IMR-90 (cell line): ENCODE data around the gene CLDN15. TPM values are rescaled to one million over a fixed set of nuclear protein-coding genes. Genes with fewer than 3 reads are reported as not detected.
A peak's percentile ranks its signal among the peaks of the same experiment; 100 is the strongest.

Experiments used
- ATAC-seq: fragments of 200-7000 bp; cut with Tn5 transposase; 2 replicates; pipeline ENCODE4 v1.9.1; 2020; ENCODE audit warnings: low read depth, mild to moderate bottlenecking, moderate library complexity
- BruUV-seq: library from RNA; stranded (reverse); fragments of 400-500 nt; replicated peaks from 2 replicates; lab custom pipeline; 2021; lab: Mats Ljungman, UMichigan
- CTCF ChIA-PET: fragments of 300-600 bp; formaldehyde crosslinking; extraction: SDS; loops from one replicate; lab custom pipeline; 2021; ENCODE audit warnings: antibody characterized with exemption; lab: Yijun Ruan, JAX
- POLR2A ChIA-PET: fragments of 300-600 bp; sonication (Branson Sonifier 250); formaldehyde crosslinking; loops from one replicate; lab custom pipeline; 2022; ENCODE audit warnings: antibody characterized with exemption; ENCODE audit not compliant: unreplicated experiment; lab: Charles Lee
- DNase-seq: peaks from one replicate; pipeline ENCODE4 v3.0.0; 2013
- H2AFZ ChIP-seq: replicated peaks from 2 replicates; pipeline ENCODE3; 2013; ENCODE audit warnings: low read length, mild to moderate bottlenecking; ENCODE audit not compliant: poor library complexity
- H2AK5ac ChIP-seq: 2 replicates; pipeline ENCODE4 v1.6.1; 2013; ENCODE audit warnings: low read depth, low read length, inconsistent platforms
- H2AK9ac ChIP-seq: replicated peaks from 2 replicates; pipeline ENCODE3; 2013; ENCODE audit warnings: mild to moderate bottlenecking, low read depth, low read length, moderate library complexity; ENCODE audit not compliant: poor library complexity
- H2BK120ac ChIP-seq: 2 replicates; pipeline ENCODE4 v1.6.1; 2013; ENCODE audit warnings: low read depth, low read length, inconsistent platforms
- H2BK15ac ChIP-seq: 3 replicates; pipeline ENCODE4 v1.6.1; 2013; ENCODE audit warnings: low read depth, low read length, inconsistent platforms
- H2BK20ac ChIP-seq: 2 replicates; pipeline ENCODE4 v1.6.1; 2013; ENCODE audit warnings: low read depth, mild to moderate bottlenecking, inconsistent platforms, low read length, moderate library complexity
- H2BK5ac ChIP-seq: 2 replicates; pipeline ENCODE4 v1.6.1; 2013; ENCODE audit warnings: mild to moderate bottlenecking, low read depth, low read length, inconsistent platforms; ENCODE audit not compliant: poor library complexity, severe bottlenecking
- H3K14ac ChIP-seq: replicated peaks from 2 replicates; pipeline ENCODE4 v1.6.1; 2013; ENCODE audit warnings: low read depth, low read length, inconsistent platforms
- H3K18ac ChIP-seq: 2 replicates; pipeline ENCODE4 v1.6.1; 2013; ENCODE audit warnings: low read depth, low read length, control low read depth
- H3K23ac ChIP-seq: 2 replicates; pipeline ENCODE4 v1.6.1; 2013; ENCODE audit warnings: low read depth, low read length, inconsistent platforms
- H3K27ac ChIP-seq: 2 replicates; pipeline ENCODE4 v1.5.1; 2013; ENCODE audit warnings: mild to moderate bottlenecking, control low read depth, low read length; ENCODE audit not compliant: insufficient read depth
- H3K27me3 ChIP-seq: 2 replicates; pipeline ENCODE4 v1.6.1; 2013; ENCODE audit warnings: low read length; ENCODE audit not compliant: control insufficient read depth, insufficient read depth
- H3K36me3 ChIP-seq: 2 replicates; pipeline ENCODE4 v1.6.1; 2013; ENCODE audit warnings: low read length, mixed read lengths; ENCODE audit not compliant: control insufficient read depth, insufficient read depth
- H3K4ac ChIP-seq: 2 replicates; pipeline ENCODE4 v1.6.1; 2013; ENCODE audit warnings: low read depth, low read length, inconsistent platforms
- H3K4me1 ChIP-seq: 2 replicates; pipeline ENCODE4 v1.6.1; 2013; ENCODE audit warnings: low read length, mixed read lengths; ENCODE audit not compliant: control insufficient read depth, insufficient read depth
- H3K4me2 ChIP-seq: 2 replicates; pipeline ENCODE4 v1.6.1; 2013; ENCODE audit warnings: low read depth, mild to moderate bottlenecking, control low read depth, low read length, moderate library complexity
- H3K4me3 ChIP-seq: 2 replicates; pipeline ENCODE4 v1.5.1; 2013; ENCODE audit warnings: low read depth, mild to moderate bottlenecking, control low read depth, low read length, moderate library complexity; ENCODE audit not compliant: insufficient read depth
- H3K56ac ChIP-seq: 2 replicates; pipeline ENCODE4 v1.6.1; 2013; ENCODE audit warnings: low read length, inconsistent platforms; ENCODE audit not compliant: insufficient read depth; ENCODE audit errors: extremely low read depth
- H3K79me1 ChIP-seq, 2 experiments: 2 replicates each; pipeline ENCODE4 v1.6.1; 2013; ENCODE audit warnings: low read length in 2 of 2, inconsistent platforms in 1 of 2, low read depth in 1 of 2
- H3K9ac ChIP-seq: 2 replicates; pipeline ENCODE4 v1.6.1; 2013; ENCODE audit warnings: low read depth, low read length, control low read depth
- H3K9me1 ChIP-seq: 2 replicates; pipeline ENCODE4 v1.6.1; 2013; ENCODE audit warnings: low read length, inconsistent platforms; ENCODE audit not compliant: insufficient read depth
- H3K9me3 ChIP-seq: 2 replicates; pipeline ENCODE4 v1.6.1; 2013; ENCODE audit warnings: low read length; ENCODE audit not compliant: control insufficient read depth, insufficient read depth
- H4K20me1 ChIP-seq: 2 replicates; pipeline ENCODE4 v1.6.1; 2013; ENCODE audit warnings: low read length, inconsistent platforms; ENCODE audit not compliant: insufficient read depth
- H4K5ac ChIP-seq: 2 replicates; pipeline ENCODE4 v1.6.1; 2013; ENCODE audit warnings: mild to moderate bottlenecking, low read depth, low read length, control low read depth
- H4K8ac ChIP-seq, 2 experiments: 2 replicates each; pipeline ENCODE4 v1.6.1; 2013; ENCODE audit warnings: low read depth in 2 of 2, low read length in 2 of 2, control low read depth in 1 of 2, inconsistent platforms in 1 of 2
- H4K91ac ChIP-seq: 2 replicates; pipeline ENCODE4 v1.6.1; 2013; ENCODE audit warnings: low read depth, low read length, inconsistent platforms; ENCODE audit not compliant: insufficient read depth
- CHD1 ChIP-seq: IDR thresholded peaks from 2 replicates; pipeline ENCODE4 v1.6.1; 2012; ENCODE audit warnings: low read depth, low read length, improper control_type of control experiment
- ELK1 ChIP-seq: fragments of 150-350 bp; IDR thresholded peaks from 2 replicates; pipeline ENCODE4 v1.6.1; 2016; ENCODE audit warnings: low read depth, mild to moderate bottlenecking, low read length, moderate library complexity, borderline replicate concordance
- MAFK ChIP-seq: IDR thresholded peaks from 2 replicates; pipeline ENCODE4 v1.6.1; 2012; ENCODE audit warnings: low read depth, low read length, improper control_type of control experiment
- RCOR1 ChIP-seq: IDR thresholded peaks from 2 replicates; pipeline ENCODE4 v1.6.1; 2012; ENCODE audit warnings: mild to moderate bottlenecking, low read length, improper control_type of control experiment; ENCODE audit not compliant: insufficient replicate concordance
- SMC3 ChIP-seq: fragments of 150-350 bp; IDR thresholded peaks from 2 replicates; pipeline ENCODE4 v1.6.1; 2016; ENCODE audit warnings: low read depth, mild to moderate bottlenecking, antibody characterized with exemption, low read length, moderate library complexity
- WGBS, 2 experiments: methylation state at CpG; one replicate each; pipeline versions ENCODE4 v1.1.5 to v1.1.7; 2013; ENCODE audit warnings: missing lambda C conversion rate in 2 of 2; ENCODE audit not compliant: insufficient read length in 1 of 2; ENCODE audit errors: extremely low coverage in 2 of 2; 5-methylcytosine and 5-hydroxymethylcytosine counted together
- dilution Hi-C: fragments of 300-500 bp; cut with HindIII; formaldehyde crosslinking; loops from one replicate; pipeline ENCODE4 v1.14.3; 2018; ENCODE audit warnings: low sequenced_read_pairs; ENCODE audit not compliant: unreplicated experiment
- in situ Hi-C: fragments of 300-500 bp; cut with MboI; formaldehyde crosslinking; loops from 3 replicates; pipeline ENCODE4 v1.14.3; 2019; ENCODE audit warnings: low sequenced_read_pairs, inconsistent platforms, mixed read lengths
- intact Hi-C: fragments of 100-400 bp; cut with micrococcal nuclease; formaldehyde crosslinking; loops from 2 replicates; pipeline ENCODE4 v1.10.0; 2022
- polyA plus RNA-seq, 3 experiments: library from polyadenylated mRNA; depleted of rRNA; stranded (reverse); fragments of >200 nt; gene quantifications; 2 replicates each; pipeline ENCODE4 v1.2.3, GENCODE V29; 2012; ENCODE audit warnings: low replicate concordance in 1 of 3
- total RNA-seq: library from RNA; depleted of rRNA; stranded (reverse); fragments of >200 nt; gene quantifications from 2 replicates; pipeline ENCODE4 v1.2.3, GENCODE V29; 2012

The CLDN15 gene
- total and polyA plus RNA-seq, 2 of the 4 experiments (the other 2 are of a cell fraction): 0.72 to 5.4 TPM

- Histone ChIP-seq H3K23ac (no peak overlapping the region), H3K18ac (no peak overlapping the region), H3K9me1 (peaks cover 4% of the 10 kb centered on the region), H2AK9ac (peak overlapping the region; percentile 42), H3K4ac (no peak overlapping the region), H2AK5ac (no peak overlapping the region), H2BK5ac (no peak overlapping the region), H3K4me2 (no peak overlapping the region), H3K14ac (no peak overlapping the region), H4K91ac (no peak overlapping the region), H2AFZ (no peak overlapping the region), H3K27ac (no peak overlapping the region), H3K9me3 (no peaks in the 10 kb centered on the region), H3K4me3 (no peak overlapping the region), H2BK20ac (no peak overlapping the region), H3K9ac (no peak overlapping the region), H3K4me1 (peaks cover 8% of the 10 kb centered on the region), H2BK120ac (no peak overlapping the region), H3K56ac (no peak overlapping the region), H3K27me3 (no peaks in the 10 kb centered on the region), H4K5ac (no peak overlapping the region), H2BK15ac (no peak overlapping the region), H4K8ac (no peak overlapping the region), H4K20me1 (peaks cover 12% of the 10 kb centered on the region), H3K79me1 (peaks cover 0 to 18% of the 10 kb centered on the region in 2 experiments; a peak in 2 of 4 replicates), H3K36me3 (peaks cover 26% of the 10 kb centered on the region)
- in situ Hi-C loops: no loop called here
- ChIA-PET CTCF (no interaction called here), POLR2A (no interaction called here)
- intact Hi-C loops: no loop called here
- ATAC-seq (no peak), DNase-seq (no peak)
- TF ChIP-seq SMC3: no peak
- TF ChIP-seq CHD1: no peak
- no peak for TF ChIP-seq MAFK
- no peak for TF ChIP-seq RCOR1
- TF ChIP-seq ELK1: no peak
- WGBS, 2 experiments: 85% methylated on average over 2 of the region's 5 CpGs; no CpG with 5 or more reads in 1 of the 2 experiments
- dilution Hi-C loops: no loop called here
- BruUV-seq: no TSS peak
Measured at GRCh38 chr7:101234636-101235035, 3.0 kb downstream of the CLDN15 start.
